Thoracic aorta (tissue), 2 donors: Measurements from ENCODE around the gene SLC4A1AP. TPM values are rescaled to one million over a fixed set of nuclear protein-coding genes. Genes with fewer than 3 reads are reported as not detected.

ENCODE experiments used
- ATAC-seq: fragments of 150-250 bp; one replicate; pipeline ENCODE4 v1.8.0; 2017; ENCODE audit warnings: low read depth; ENCODE audit not compliant: insufficient number of reproducible peaks, low FRiP score
- DNase-seq: peaks from one replicate; pipeline ENCODE4 v3.0.0-alpha.2; 2020; ENCODE audit warnings: low spot score
- H3K27ac ChIP-seq, 2 donors: fragments of 200-600 bp; sonication (generic); 1 replicate in 1 of 2; 2 replicates in 1 of 2; pipeline ENCODE4 v1.5.1; 2016; ENCODE audit warnings: mild to moderate bottlenecking in 2 of 2, moderate library complexity in 2 of 2
- H3K27me3 ChIP-seq: fragments of 200-600 bp; sonication (generic); replicated peaks from 2 replicates; pipeline ENCODE4 v1.6.0; 2016; ENCODE audit warnings: mild to moderate bottlenecking; ENCODE audit not compliant: insufficient read depth
- H3K36me3 ChIP-seq: fragments of 200-600 bp; sonication (generic); one replicate; pipeline ENCODE4 v1.5.1; 2016
- H3K4me1 ChIP-seq, 2 donors: fragments of 200-600 bp; sonication (generic); 1 replicate in 1 of 2; 2 replicates in 1 of 2; pipeline versions ENCODE4 v1.5.1 to v1.6.0; 2016; ENCODE audit warnings: low read depth in 2 of 2, mild to moderate bottlenecking in 1 of 2; ENCODE audit not compliant: control insufficient read depth in 1 of 2
- H3K4me3 ChIP-seq: fragments of 200-600 bp; sonication (generic); 2 replicates; pipeline ENCODE4 v1.5.1; 2016; ENCODE audit warnings: mild to moderate bottlenecking
- H3K9me3 ChIP-seq: fragments of 200-600 bp; sonication (generic); 2 replicates; pipeline ENCODE4 v1.5.1; 2016
- CTCF ChIP-seq: fragments of 200-600 bp; sonication (generic); IDR thresholded peaks from one replicate; pipeline ENCODE4 v1.5.1; 2019; ENCODE audit warnings: antibody characterized with exemption
- total RNA-seq, 2 donors: library from RNA; depleted of rRNA; stranded (reverse); fragments of >200 nt; gene quantifications; one replicate each; pipeline versions ENCODE4 v1.1.0 to v1.2.3, GENCODE V29; 2016

SLC4A1AP gene
- total RNA-seq, 2 donors from 2014 or later = 19.8 to 23.7 TPM

- Histone ChIP-seq H3K9me3 (no peaks in the 10 kb centered on the region), H3K36me3 (no peaks in the 10 kb centered on the region), H3K4me1 (peaks cover 40 to 91% of the 10 kb centered on the region in 2 donors), H3K27me3 (no peaks in the 10 kb centered on the region), H3K27ac (peak overlapping the region; percentile 99 to 100), H3K4me3 (no peak overlapping the region)
- no peak for ATAC-seq
- DNase-seq = no peak
- TF ChIP-seq CTCF = no peak
Observed at GRCh38 chr2:27708257-27708654, 44.6 kb downstream of the SLC4A1AP start.

- Histone ChIP-seq H3K4me3 (no peak overlapping the region), H3K9me3 (no peaks in the 10 kb centered on the region), H3K27ac (peak overlapping the region; percentile 99 to 100), H3K27me3 (no peaks in the 10 kb centered on the region), H3K4me1 (peaks cover 40 to 87% of the 10 kb centered on the region in 2 donors), H3K36me3 (no peaks in the 10 kb centered on the region)
- no peak for ATAC-seq
- DNase-seq = no peak
- no peak for TF ChIP-seq CTCF
Observed at GRCh38 chr2:27708666-27709065, 45.0 kb downstream of the SLC4A1AP start.

GRCh38 chr2:27709326-27709725 is 45.6 kb downstream of the SLC4A1AP start:
- no peak for DNase-seq
- peak overlapping the region; percentile 99 to 100 for H3K27ac ChIP-seq
- no peaks in the 10 kb centered on the region for H3K27me3 ChIP-seq
- H3K4me1 ChIP-seq = peaks cover 41 to 84% of the 10 kb centered on the region in 2 donors
- H3K36me3 ChIP-seq = no peaks in the 10 kb centered on the region
- no peak for TF ChIP-seq CTCF
- no peak for ATAC-seq
- no peaks in the 10 kb centered on the region for H3K9me3 ChIP-seq
- no peak overlapping the region for H3K4me3 ChIP-seq

- Histone ChIP-seq H3K9me3 (no peaks in the 10 kb centered on the region), H3K36me3 (no peaks in the 10 kb centered on the region), H3K4me3 (no peak overlapping the region), H3K4me1 (peaks cover 45 to 84% of the 10 kb centered on the region in 2 donors), H3K27me3 (no peaks in the 10 kb centered on the region), H3K27ac (peak overlapping the region; percentile 99 to 100)
- ATAC-seq = no peak
- DNase-seq = no peak
- no peak for TF ChIP-seq CTCF
Observed at GRCh38 chr2:27709960-27710575, 46.4 kb downstream of the SLC4A1AP start.

GRCh38 chr2:27710640-27711430 is 47.1 kb downstream of the SLC4A1AP start:
- Histone ChIP-seq H3K4me1 (peaks cover 41 to 79% of the 10 kb centered on the region in 2 donors), H3K27me3 (no peaks in the 10 kb centered on the region), H3K36me3 (no peaks in the 10 kb centered on the region), H3K27ac (peak overlapping the region; percentile 99 to 100), H3K4me3 (no peak overlapping the region), H3K9me3 (no peaks in the 10 kb centered on the region)
- DNase-seq (no peak), ATAC-seq (no peak)
- no peak for TF ChIP-seq CTCF
